ENCODE data around the gene FGFBP3. TPM values are rescaled to one million over a fixed set of nuclear protein-coding genes. Genes with fewer than 3 reads are reported as not detected.

FGFBP3 gene
- polyA plus RNA-seq, 1 experiment = 0.22 TPM

- Histone ChIP-seq H3K27me3 (ENCODE audit: control insufficient read depth, insufficient read depth, low read length) (no peaks in the 10 kb centered on the region), H3K36me3 (ENCODE audit: control insufficient read depth, insufficient read depth, low read length) (peaks cover 3% of the 10 kb centered on the region), H3K4me3 (ENCODE audit: low read depth, low read length) (no peak overlapping the region)
- POLR2A ChIA-PET = no interaction called here
- CTCF ChIA-PET = interaction anchor here (1.2 kb wide), 1 partner anchor 10 kb away, joined by 4 read pairs; no protein-coding TSS in a partner anchor
- no peak for TF ChIP-seq CTCF (IDR thresholded peaks at IDR 0.05; ENCODE audit: insufficient read depth, low read depth, low read length)
- no peak for DNase-seq (ENCODE audit: low read depth)
These were observed 32.1 kb upstream of the FGFBP3 start for GRCh38 chr10:91941426-91941825.

- ChIA-PET POLR2A (no interaction called here), CTCF (interaction anchor here (1.2 kb wide), 1 partner anchor 13 kb away, joined by 3 read pairs; no protein-coding TSS in a partner anchor)
- TF ChIP-seq CTCF (IDR thresholded peaks at IDR 0.05; ENCODE audit: insufficient read depth, low read depth, low read length) = no peak
- no peak overlapping the region for H3K4me3 ChIP-seq (ENCODE audit: low read depth, low read length)
- no peak for DNase-seq (ENCODE audit: low read depth)
- no peaks in the 10 kb centered on the region for H3K27me3 ChIP-seq (ENCODE audit: control insufficient read depth, insufficient read depth, low read length)
- peaks cover 3% of the 10 kb centered on the region for H3K36me3 ChIP-seq (ENCODE audit: control insufficient read depth, insufficient read depth, low read length)
These were observed 30.4 kb upstream of the FGFBP3 start for GRCh38 chr10:91939653-91940052.

GRCh38 chr10:91935886-91936285 lies 26.6 kb upstream of the FGFBP3 start:
- no peak overlapping the region for H3K4me3 ChIP-seq (ENCODE audit: low read depth, low read length)
- POLR2A ChIA-PET = no interaction called here
- peaks cover 3% of the 10 kb centered on the region for H3K36me3 ChIP-seq (ENCODE audit: control insufficient read depth, insufficient read depth, low read length)
- no peak for DNase-seq (ENCODE audit: low read depth)
- no peak for TF ChIP-seq CTCF (IDR thresholded peaks at IDR 0.05; ENCODE audit: insufficient read depth, low read depth, low read length)
- CTCF ChIA-PET = interaction anchor here (0.6 kb wide), 1 partner anchor 1239 kb away, joined by 3 read pairs; no protein-coding TSS in a partner anchor
- H3K27me3 ChIP-seq (ENCODE audit: control insufficient read depth, insufficient read depth, low read length) = no peaks in the 10 kb centered on the region

- TF ChIP-seq CTCF (IDR thresholded peaks at IDR 0.05; ENCODE audit: insufficient read depth, low read depth, low read length) = no peak
- CTCF ChIA-PET = no interaction called here
- Histone ChIP-seq H3K27me3 (ENCODE audit: control insufficient read depth, insufficient read depth, low read length) (no peaks in the 10 kb centered on the region), H3K4me3 (ENCODE audit: low read depth, low read length) (no peak overlapping the region), H3K36me3 (ENCODE audit: control insufficient read depth, insufficient read depth, low read length) (peaks cover 3% of the 10 kb centered on the region)
- DNase-seq (ENCODE audit: low read depth) = no peak
- POLR2A ChIA-PET = no interaction called here
These were observed 23.5 kb upstream of the FGFBP3 start for GRCh38 chr10:91932737-91933136.

- ChIA-PET POLR2A (interaction anchor here (0.6 kb wide), 1 partner anchor 138 kb away, joined by 4 read pairs; no protein-coding TSS in a partner anchor), CTCF (interaction anchor here (0.6 to 1.2 kb wide), 3 partner anchors 9 to 1580 kb away, joined by 3 to 4 read pairs (median 3); no protein-coding TSS in a partner anchor)
- no peak overlapping the region for H3K4me3 ChIP-seq (ENCODE audit: low read depth, low read length)
- no peak for TF ChIP-seq CTCF (IDR thresholded peaks at IDR 0.05; ENCODE audit: insufficient read depth, low read depth, low read length)
- no peak for DNase-seq (ENCODE audit: low read depth)
- H3K27me3 ChIP-seq (ENCODE audit: control insufficient read depth, insufficient read depth, low read length) = no peaks in the 10 kb centered on the region
- H3K36me3 ChIP-seq (ENCODE audit: control insufficient read depth, insufficient read depth, low read length) = peaks cover 1% of the 10 kb centered on the region
These were observed 22.4 kb upstream of the FGFBP3 start for GRCh38 chr10:91931526-91932190.
